HUES64 (cell line): ENCODE data around the gene THRB.

Experiments
- H3K27ac ChIP-seq: 2 replicates; pipeline ENCODE4 v1.7.0; 2013; ENCODE audit warnings: low read depth, low read length, inconsistent platforms
- H3K27me3 ChIP-seq: 2 replicates; pipeline ENCODE4 v1.6.1; 2013; ENCODE audit warnings: mild to moderate bottlenecking, low read length; ENCODE audit not compliant: insufficient read depth
- H3K36me3 ChIP-seq: 2 replicates; pipeline ENCODE4 v1.6.1; 2013; ENCODE audit warnings: mild to moderate bottlenecking, low read length; ENCODE audit not compliant: insufficient read depth
- H3K4me1 ChIP-seq: 2 replicates; pipeline ENCODE4 v1.6.1; 2013; ENCODE audit warnings: mild to moderate bottlenecking, low read length, moderate library complexity; ENCODE audit not compliant: insufficient read depth
- H3K4me3 ChIP-seq: 2 replicates; pipeline ENCODE4 v1.5.1; 2013; ENCODE audit warnings: mild to moderate bottlenecking, low read length, moderate library complexity
- H3K9ac ChIP-seq: 2 replicates; pipeline ENCODE4 v1.6.1; 2013; ENCODE audit warnings: mild to moderate bottlenecking, low read depth, low read length
- H3K9me3 ChIP-seq: 2 replicates; pipeline ENCODE4 v1.6.1; 2013; ENCODE audit warnings: low read depth, low read length; ENCODE audit not compliant: insufficient read depth
- WGBS: fragments of 150-250, 120-280 bp; methylation state at CpG from one replicate; pipeline ENCODE4 v1.1.7; 2013; ENCODE audit warnings: missing lambda C conversion rate; 5-methylcytosine and 5-hydroxymethylcytosine counted together

The THRB gene

GRCh38 chr3:24485511-24485910 is 9.1 kb downstream of the THRB start:
- no peaks in the 10 kb centered on the region for H3K4me1 ChIP-seq
- H3K9me3 ChIP-seq: no peaks in the 10 kb centered on the region
- H3K27ac ChIP-seq: no peak overlapping the region
- WGBS: 95% methylated on average over 1 of the region's 1 CpG
- no peak overlapping the region for H3K4me3 ChIP-seq
- H3K9ac ChIP-seq: no peak overlapping the region
- H3K27me3 ChIP-seq: no peaks in the 10 kb centered on the region
- no peaks in the 10 kb centered on the region for H3K36me3 ChIP-seq

GRCh38 chr3:24483873-24484272 is 10.8 kb downstream of the THRB start:
- Histone ChIP-seq H3K9me3 (no peaks in the 10 kb centered on the region), H3K27me3 (no peaks in the 10 kb centered on the region), H3K9ac (no peak overlapping the region), H3K36me3 (no peaks in the 10 kb centered on the region), H3K27ac (no peak overlapping the region), H3K4me3 (no peak overlapping the region), H3K4me1 (no peaks in the 10 kb centered on the region)
- WGBS: 91% methylated on average over 3 of the region's 3 CpGs

GRCh38 chr3:24482096-24482705 is 12.4 kb downstream of the THRB start:
- Histone ChIP-seq H3K9ac (no peak overlapping the region), H3K27me3 (no peaks in the 10 kb centered on the region; the same call in 1 of the 2 replicates), H3K4me1 (peaks cover 15% of the 10 kb centered on the region), H3K27ac (no peak overlapping the region), H3K4me3 (no peak overlapping the region), H3K9me3 (no peaks in the 10 kb centered on the region), H3K36me3 (no peaks in the 10 kb centered on the region)
- 92% methylated on average over 2 of the region's 3 CpGs for WGBS

- H3K36me3 ChIP-seq: no peaks in the 10 kb centered on the region
- no peak overlapping the region for H3K27ac ChIP-seq
- H3K27me3 ChIP-seq: no peaks in the 10 kb centered on the region; the same call in 1 of the 2 replicates
- H3K9ac ChIP-seq: no peak overlapping the region
- 83% methylated on average over 1 of the region's 5 CpGs for WGBS
- H3K4me1 ChIP-seq: peaks cover 25% of the 10 kb centered on the region
- H3K4me3 ChIP-seq: no peak overlapping the region
- no peaks in the 10 kb centered on the region for H3K9me3 ChIP-seq
These were observed 13.5 kb downstream of the THRB start for GRCh38 chr3:24481193-24481592.

GRCh38 chr3:24480497-24480896 is 14.2 kb downstream of the THRB start:
- Histone ChIP-seq H3K27ac (no peak overlapping the region), H3K4me3 (no peak overlapping the region), H3K9ac (no peak overlapping the region), H3K36me3 (no peaks in the 10 kb centered on the region), H3K27me3 (no peaks in the 10 kb centered on the region; the same call in 1 of the 2 replicates), H3K9me3 (no peaks in the 10 kb centered on the region), H3K4me1 (peaks cover 32% of the 10 kb centered on the region)

GRCh38 chr3:24479816-24480215 is 14.8 kb downstream of the THRB start:
- H3K4me1 ChIP-seq: peaks cover 33% of the 10 kb centered on the region
- no peaks in the 10 kb centered on the region for H3K36me3 ChIP-seq
- no peak overlapping the region for H3K27ac ChIP-seq
- no peak overlapping the region for H3K9ac ChIP-seq
- H3K9me3 ChIP-seq: no peaks in the 10 kb centered on the region
- H3K27me3 ChIP-seq: no peaks in the 10 kb centered on the region; the same call in 1 of the 2 replicates
- H3K4me3 ChIP-seq: no peak overlapping the region

- peaks cover 33% of the 10 kb centered on the region for H3K4me1 ChIP-seq
- 2% methylated on average over 2 of the region's 3 CpGs for WGBS
- H3K4me3 ChIP-seq: peak overlapping the region; percentile 23
- peak overlapping the region; percentile 72; the same call in 1 of the 2 replicates for H3K27ac ChIP-seq
- no peak overlapping the region for H3K9ac ChIP-seq
- no peaks in the 10 kb centered on the region for H3K36me3 ChIP-seq
- no peaks in the 10 kb centered on the region; the same call in 1 of the 2 replicates for H3K27me3 ChIP-seq
- H3K9me3 ChIP-seq: no peaks in the 10 kb centered on the region
These were observed 17.6 kb downstream of the THRB start for GRCh38 chr3:24476871-24477656.

- H3K27ac ChIP-seq: no peak overlapping the region; the same call in 1 of the 2 replicates
- H3K9me3 ChIP-seq: no peaks in the 10 kb centered on the region
- no peaks in the 10 kb centered on the region; the same call in 1 of the 2 replicates for H3K27me3 ChIP-seq
- H3K36me3 ChIP-seq: no peaks in the 10 kb centered on the region
- WGBS: 74% methylated on average over 1 of the region's 1 CpG
- H3K4me3 ChIP-seq: no peak overlapping the region
- no peak overlapping the region for H3K9ac ChIP-seq
- H3K4me1 ChIP-seq: peaks cover 33% of the 10 kb centered on the region
These were observed 18.7 kb downstream of the THRB start for GRCh38 chr3:24475925-24476324.

GRCh38 chr3:24474862-24475261 is 19.8 kb downstream of the THRB start:
- H3K36me3 ChIP-seq: no peaks in the 10 kb centered on the region
- WGBS: 98% methylated on average over 2 of the region's 4 CpGs
- no peak overlapping the region for H3K27ac ChIP-seq
- no peak overlapping the region for H3K4me3 ChIP-seq
- H3K4me1 ChIP-seq: peaks cover 33% of the 10 kb centered on the region
- no peaks in the 10 kb centered on the region; the same call in 1 of the 2 replicates for H3K27me3 ChIP-seq
- H3K9ac ChIP-seq: no peak overlapping the region
- no peaks in the 10 kb centered on the region for H3K9me3 ChIP-seq

GRCh38 chr3:24472358-24472757 is 22.3 kb downstream of the THRB start:
- no peak overlapping the region for H3K9ac ChIP-seq
- H3K27me3 ChIP-seq: no peaks in the 10 kb centered on the region
- H3K4me1 ChIP-seq: peaks cover 20% of the 10 kb centered on the region
- no peak overlapping the region for H3K27ac ChIP-seq
- H3K9me3 ChIP-seq: no peaks in the 10 kb centered on the region
- no peaks in the 10 kb centered on the region for H3K36me3 ChIP-seq
- H3K4me3 ChIP-seq: no peak overlapping the region
- WGBS: 90% methylated on average over 1 of the region's 1 CpG

GRCh38 chr3:24471486-24471885 is 23.2 kb downstream of the THRB start:
- Histone ChIP-seq H3K9me3 (no peaks in the 10 kb centered on the region), H3K9ac (no peak overlapping the region), H3K36me3 (no peaks in the 10 kb centered on the region), H3K4me1 (peaks cover 11% of the 10 kb centered on the region), H3K27ac (no peak overlapping the region), H3K4me3 (no peak overlapping the region), H3K27me3 (no peaks in the 10 kb centered on the region)
- 67% methylated on average over 1 of the region's 1 CpG for WGBS
